ENCODE results near the gene ZDHHC7. TPM values are rescaled to one million over a fixed set of nuclear protein-coding genes. Genes with fewer than 3 reads are reported as not detected.

The ZDHHC7 gene
- total RNA-seq, 2 experiments from 2014 or later, result 39.8 to 44.6 TPM

GRCh38 chr16:85018529-85019236 is 7.3 kb upstream of the ZDHHC7 start:
- intact Hi-C loops (cut with DNase I, micrococcal nuclease), result loop anchor here in 1 of 2 experiments (10.0 kb wide), 2 partner anchors 776 to 904 kb away; partner anchors contain the start of genes COX4I1, EMC8 and MBTPS1
- DNase-seq (no peak), ATAC-seq (ENCODE audit: poor library complexity) (no peak)
- peaks cover 10% of the 10 kb centered on the region for H3K4me1 ChIP-seq (ENCODE audit: insufficient read depth, low read length)
- CTCF ChIA-PET, result no interaction called here
- H3K4me3 ChIP-seq (ENCODE audit: low read length), result no peak overlapping the region
- H3K4me1 Mint-ChIP-seq (ENCODE audit: low read depth), result peaks cover 19% of the 10 kb centered on the region
- H3K9me3 ChIP-seq (ENCODE audit: control insufficient read depth in 1 of 2, insufficient read depth in 1 of 2, low read length in 2 of 2), result no peaks in the 10 kb centered on the region
- H3K4me3 Mint-ChIP-seq, result no peak overlapping the region
- no peaks in the 10 kb centered on the region for H3K27me3 Mint-ChIP-seq
- POLR2A ChIA-PET, result no interaction called here
- no peak overlapping the region for H3K27ac ChIP-seq (ENCODE audit: low read depth in 1 of 2, low read length in 2 of 2)
- no peak overlapping the region for H3K27ac Mint-ChIP-seq
- no peak for TF ChIP-seq CTCF (IDR thresholded peaks at IDR 0.05)
- H3K27me3 ChIP-seq (ENCODE audit: control insufficient read depth in 1 of 2, insufficient read depth in 2 of 2, low read length in 2 of 2), result no peaks in the 10 kb centered on the region
- H3K36me3 Mint-ChIP-seq (ENCODE audit: low read depth), result no peaks in the 10 kb centered on the region
- H3K9me3 Mint-ChIP-seq, result no peaks in the 10 kb centered on the region
- H3K36me3 ChIP-seq (ENCODE audit: insufficient read depth, low read length), result no peaks in the 10 kb centered on the region

GRCh38 chr16:85017633-85018032 is 6.3 kb upstream of the ZDHHC7 start:
- no peak overlapping the region for H3K4me3 ChIP-seq (ENCODE audit: low read length)
- H3K27me3 Mint-ChIP-seq, result no peaks in the 10 kb centered on the region
- peaks cover 19% of the 10 kb centered on the region for H3K4me1 Mint-ChIP-seq (ENCODE audit: low read depth)
- no peak overlapping the region for H3K27ac Mint-ChIP-seq
- DNase-seq (no peak), ATAC-seq (ENCODE audit: poor library complexity) (no peak)
- no peaks in the 10 kb centered on the region for H3K9me3 Mint-ChIP-seq
- no peak overlapping the region for H3K4me3 Mint-ChIP-seq
- H3K36me3 ChIP-seq (ENCODE audit: insufficient read depth, low read length), result no peaks in the 10 kb centered on the region
- H3K36me3 Mint-ChIP-seq (ENCODE audit: low read depth), result no peaks in the 10 kb centered on the region
- no peak for TF ChIP-seq CTCF (IDR thresholded peaks at IDR 0.05)
- CTCF ChIA-PET, result no interaction called here
- peaks cover 10% of the 10 kb centered on the region for H3K4me1 ChIP-seq (ENCODE audit: insufficient read depth, low read length)
- intact Hi-C loops (cut with DNase I, micrococcal nuclease), result loop anchor here in 1 of 2 experiments (10.0 kb wide), 2 partner anchors 777 to 903 kb away; partner anchors contain the start of genes COX4I1, EMC8 and MBTPS1
- no peaks in the 10 kb centered on the region for H3K27me3 ChIP-seq (ENCODE audit: control insufficient read depth in 1 of 2, insufficient read depth in 2 of 2, low read length in 2 of 2)
- H3K9me3 ChIP-seq (ENCODE audit: control insufficient read depth in 1 of 2, insufficient read depth in 1 of 2, low read length in 2 of 2), result no peaks in the 10 kb centered on the region
- no peak overlapping the region for H3K27ac ChIP-seq (ENCODE audit: low read depth in 1 of 2, low read length in 2 of 2)
- POLR2A ChIA-PET, result interaction anchor here (2.8 kb wide), 1 partner anchor 10 kb away, joined by 11 read pairs; the partner anchor contains the start of gene KIAA0513

GRCh38 chr16:85017151-85017550 is 5.8 kb upstream of the ZDHHC7 start:
- intact Hi-C loops (cut with DNase I, micrococcal nuclease), result loop anchor here in 1 of 2 experiments (10.0 kb wide), 2 partner anchors 778 to 902 kb away; partner anchors contain the start of genes COX4I1, EMC8 and MBTPS1
- Mint-ChIP-seq H3K9me3 (no peaks in the 10 kb centered on the region), H3K27ac (no peak overlapping the region), H3K27me3 (no peaks in the 10 kb centered on the region), H3K4me3 (no peak overlapping the region), H3K36me3 (ENCODE audit: low read depth) (no peaks in the 10 kb centered on the region), H3K4me1 (ENCODE audit: low read depth) (peaks cover 22% of the 10 kb centered on the region)
- CTCF ChIA-PET, result no interaction called here
- no peaks in the 10 kb centered on the region for H3K9me3 ChIP-seq (ENCODE audit: control insufficient read depth in 1 of 2, insufficient read depth in 1 of 2, low read length in 2 of 2)
- H3K4me3 ChIP-seq (ENCODE audit: low read length), result no peak overlapping the region
- DNase-seq (peak in 4 of 14 experiments; percentile 13 to 64 (median 33)), ATAC-seq (ENCODE audit: poor library complexity) (no peak)
- H3K27me3 ChIP-seq (ENCODE audit: control insufficient read depth in 1 of 2, insufficient read depth in 2 of 2, low read length in 2 of 2), result no peaks in the 10 kb centered on the region
- TF ChIP-seq CTCF (IDR thresholded peaks at IDR 0.05), result no peak
- peaks cover 11% of the 10 kb centered on the region for H3K4me1 ChIP-seq (ENCODE audit: insufficient read depth, low read length)
- no peak overlapping the region for H3K27ac ChIP-seq (ENCODE audit: low read depth in 1 of 2, low read length in 2 of 2)
- POLR2A ChIA-PET, result interaction anchor here (1.2 to 2.8 kb wide), 3 partner anchors 11 to 39 kb away, joined by 3 to 11 read pairs (median 4); partner anchors contain the start of gene KIAA0513
- H3K36me3 ChIP-seq (ENCODE audit: insufficient read depth, low read length), result no peaks in the 10 kb centered on the region

All from CD4-positive, alpha-beta T cell (primary cell).